OCI-LY3 (cell line): ENCODE data around the gene NTN4.
"Not testable (repeated sequence)": the region's sequence is repeated elsewhere in the genome, so short reads cannot be mapped to it uniquely, and the experiment has no call there.

Experiments used
- H2AFZ ChIP-seq: fragments of 200-600, 300-600 bp; shearing (Covaris generic); 2 replicates; pipeline ENCODE4 v1.6.0; 2014; ENCODE audit warnings: antibody characterized with exemption, low read depth, low read length
- H3K27ac ChIP-seq: fragments of 200-600, 300-600 bp; sonication (generic); 2 replicates; pipeline ENCODE4 v1.5.1; 2014; ENCODE audit warnings: mild to moderate bottlenecking, low read length, moderate library complexity, mixed read lengths
- H3K27me3 ChIP-seq: fragments of 200-600, 300-600 bp; sonication (generic); 2 replicates; pipeline ENCODE4 v1.6.1; 2014; ENCODE audit warnings: low read depth, low read length, mixed read lengths
- H3K36me3 ChIP-seq: fragments of 200-600, 300-600 bp; sonication (generic); replicated peaks from 2 replicates; pipeline ENCODE3; 2014; ENCODE audit warnings: low read depth, low read length, mixed read lengths
- H3K4me1 ChIP-seq: fragments of 300-600, 200-600 bp; sonication (generic); 2 replicates; pipeline ENCODE4 v1.6.1; 2014; ENCODE audit warnings: low read length, mixed read lengths
- H3K4me2 ChIP-seq: fragments of 200-600, 300-600 bp; sonication (generic); 2 replicates; pipeline ENCODE4 v1.6.1; 2014; ENCODE audit warnings: low read length, mixed read lengths
- H3K4me3 ChIP-seq: fragments of 300-600, 200-600 bp; sonication (generic); 2 replicates; pipeline ENCODE4 v1.5.1; 2014; ENCODE audit warnings: antibody characterized with exemption, mild to moderate bottlenecking, low read length, moderate library complexity
- H3K79me2 ChIP-seq: fragments of 300-600, 200-600 bp; shearing (Covaris generic); 2 replicates; pipeline ENCODE4 v1.6.1; 2014; ENCODE audit warnings: mild to moderate bottlenecking, low read length, mixed read lengths
- H3K9ac ChIP-seq: fragments of 300-600, 200-600 bp; shearing (Covaris generic); 2 replicates; pipeline ENCODE4 v1.6.0; 2014; ENCODE audit warnings: mild to moderate bottlenecking, low read length, moderate library complexity
- H3K9me3 ChIP-seq: fragments of 200-600, 300-600 bp; shearing (Covaris generic); 2 replicates; pipeline ENCODE4 v1.6.1; 2014; ENCODE audit warnings: low read length, mixed read lengths; ENCODE audit not compliant: insufficient read depth
- H4K20me1 ChIP-seq: fragments of 200-600, 300-600 bp; sonication (generic); 2 replicates; pipeline ENCODE4 v1.6.1; 2016; ENCODE audit warnings: low read length, mixed read lengths; ENCODE audit not compliant: insufficient read depth
- CTCF ChIP-seq: fragments of 200-600, 300-600 bp; sonication (generic); IDR thresholded peaks from 2 replicates; pipeline ENCODE4 v1.5.1; 2014; ENCODE audit warnings: antibody characterized with exemption, low read length, low read depth
- EZH2phosphoT487 ChIP-seq: fragments of 200-600 bp; shearing (Covaris generic); IDR thresholded peaks from 2 replicates; pipeline ENCODE4 v1.6.1; 2018; ENCODE audit warnings: antibody characterized with exemption, mixed run types, low read depth

NTN4 gene

GRCh38 chr12:95820096-95820703 lies 29.6 kb upstream of the NTN4 start:
- Histone ChIP-seq H3K4me2 (no peak overlapping the region), H3K9me3 (no peaks in the 10 kb centered on the region), H3K36me3 (no peaks in the 10 kb centered on the region), H3K4me3 (no peak overlapping the region), H3K9ac (no peak overlapping the region), H3K79me2 (no peaks in the 10 kb centered on the region), H4K20me1 (no peaks in the 10 kb centered on the region), H2AFZ (no peak overlapping the region), H3K4me1 (no peaks in the 10 kb centered on the region), H3K27me3 (peaks cover 21% of the 10 kb centered on the region; the same call in 1 of the 2 replicates), H3K27ac (no peak overlapping the region)
- no peak for TF ChIP-seq EZH2phosphoT487
- TF ChIP-seq CTCF, result peak; percentile 56

GRCh38 chr12:95815632-95816212 lies 25.2 kb upstream of the NTN4 start:
- H3K36me3 ChIP-seq, result no peaks in the 10 kb centered on the region
- no peaks in the 10 kb centered on the region for H3K79me2 ChIP-seq
- H3K4me2 ChIP-seq, result no peak overlapping the region
- H2AFZ ChIP-seq, result no peak overlapping the region
- TF ChIP-seq EZH2phosphoT487, result no peak
- TF ChIP-seq CTCF, result peak; percentile 87
- no peaks in the 10 kb centered on the region for H3K4me1 ChIP-seq
- H3K9me3 ChIP-seq, result no peaks in the 10 kb centered on the region
- no peaks in the 10 kb centered on the region for H4K20me1 ChIP-seq
- no peak overlapping the region for H3K9ac ChIP-seq
- H3K4me3 ChIP-seq, result no peak overlapping the region
- H3K27ac ChIP-seq, result no peak overlapping the region
- peaks cover 23% of the 10 kb centered on the region for H3K27me3 ChIP-seq

- H3K27ac ChIP-seq, H2AFZ ChIP-seq, H3K36me3 ChIP-seq, H3K4me3 ChIP-seq, H3K9me3 ChIP-seq, H3K4me1 ChIP-seq, H3K9ac ChIP-seq, H3K4me2 ChIP-seq, H4K20me1 ChIP-seq, H3K79me2 ChIP-seq: not testable (repeated sequence)
- H3K27me3 ChIP-seq, result peaks cover 24% of the 10 kb centered on the region
Measured at GRCh38 chr12:95812155-95812554, 21.6 kb upstream of the NTN4 start.

- H3K79me2 ChIP-seq, result no peaks in the 10 kb centered on the region
- H3K27me3 ChIP-seq, result peaks cover 24% of the 10 kb centered on the region
- H3K4me1 ChIP-seq, result no peaks in the 10 kb centered on the region
- H2AFZ ChIP-seq, result no peak overlapping the region
- no peaks in the 10 kb centered on the region for H4K20me1 ChIP-seq
- no peaks in the 10 kb centered on the region for H3K9me3 ChIP-seq
- no peaks in the 10 kb centered on the region for H3K36me3 ChIP-seq
- no peak overlapping the region for H3K4me2 ChIP-seq
- H3K9ac ChIP-seq, result no peak overlapping the region
- H3K4me3 ChIP-seq, result no peak overlapping the region
- TF ChIP-seq CTCF (no peak), EZH2phosphoT487 (no peak)
- no peak overlapping the region for H3K27ac ChIP-seq
Measured at GRCh38 chr12:95810411-95810810, 19.8 kb upstream of the NTN4 start.
